ENCODE results near the gene SQSTM1. TPM values are rescaled to one million over a fixed set of nuclear protein-coding genes. Genes with fewer than 3 reads are reported as not detected.

SQSTM1 gene
- total and polyA plus RNA-seq, 9 of the 15 experiments (the other 6 are each of a cell fraction or from before 2014, with no cell fraction given) = 5.6 to 148 (median 64.0) TPM

DNA sequence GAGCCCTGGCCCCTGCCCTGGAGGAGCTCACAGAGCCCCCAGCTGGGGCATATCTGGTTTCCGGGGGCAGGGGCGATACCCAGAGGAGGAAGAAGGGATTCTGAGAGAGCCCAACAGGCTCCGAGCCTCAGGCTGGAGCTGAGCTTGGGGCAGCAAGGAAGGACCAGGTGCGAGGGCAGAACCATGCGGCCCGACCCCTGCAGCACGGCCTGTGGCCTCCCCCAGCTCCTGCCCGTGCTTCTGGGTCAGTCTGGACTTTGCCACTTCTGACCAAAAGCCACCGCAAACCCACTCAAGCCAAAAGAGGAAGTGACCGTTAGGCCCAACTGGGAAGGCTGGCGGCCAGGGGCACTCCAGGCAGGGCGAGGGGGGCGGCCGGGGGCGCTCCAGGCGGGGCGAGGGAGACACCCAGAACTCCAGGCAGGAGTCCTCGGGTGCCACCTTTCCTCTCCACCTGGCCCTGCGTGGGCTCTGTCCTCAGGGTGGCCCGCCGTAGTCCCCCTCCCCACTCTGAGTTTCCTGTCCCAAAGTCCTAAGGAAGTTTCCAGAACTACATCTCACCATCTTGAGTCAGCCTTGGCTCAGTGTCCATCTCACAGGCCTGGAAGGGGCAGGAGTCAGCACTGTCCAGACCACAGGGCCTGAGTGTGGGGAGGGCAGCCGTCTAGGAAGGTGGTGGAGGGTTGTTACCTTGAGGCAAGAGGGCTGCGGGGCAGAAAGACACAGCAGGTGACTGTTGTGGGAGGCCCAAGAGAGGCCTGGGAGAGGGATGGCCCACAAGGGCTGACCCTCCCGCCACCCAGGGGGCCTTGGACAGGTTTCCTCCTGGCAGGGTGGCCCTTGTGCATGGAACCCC is 27.9 kb upstream of the SQSTM1 start (continued):
- TF ChIP-seq, protein P1, sequence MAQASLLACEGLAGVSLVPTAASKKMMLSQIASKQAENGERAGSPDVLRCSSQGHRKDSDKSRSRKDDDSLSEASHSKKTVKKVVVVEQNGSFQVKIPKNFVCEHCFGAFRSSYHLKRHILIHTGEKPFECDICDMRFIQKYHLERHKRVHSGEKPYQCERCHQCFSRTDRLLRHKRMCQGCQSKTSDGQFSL (CRISPR knock-in tag; IDR thresholded peaks at IDR 0.05) = 0 out of 2 replicates have a peak, but pooled peaks have one; percentile 25
- TF ChIP-seq, protein P1 (tag; IDR thresholded peaks at IDR 0.05) = no peak
- TF ChIP-seq SPI1 (IDR thresholded peaks at IDR 0.05; ENCODE audit: borderline replicate concordance, low read depth, low read length) (peak; percentile 97), SMARCE1 (IDR thresholded peaks at IDR 0.05) (no peak), HNRNPL (IDR thresholded peaks at IDR 0.05; ENCODE audit: low read depth, low read length) (no peak), ZNF23 (CRISPR knock-in tag; IDR thresholded peaks at IDR 0.05) (no peak), SMAD2 (IDR thresholded peaks at IDR 0.05; ENCODE audit: low read depth, low read length) (no peak), TEAD1 (CRISPR knock-in tag; IDR thresholded peaks at IDR 0.05) (no peak), KLF1 (tag; IDR thresholded peaks at IDR 0.05) (no peak)
- TF ChIP-seq, protein P2, sequence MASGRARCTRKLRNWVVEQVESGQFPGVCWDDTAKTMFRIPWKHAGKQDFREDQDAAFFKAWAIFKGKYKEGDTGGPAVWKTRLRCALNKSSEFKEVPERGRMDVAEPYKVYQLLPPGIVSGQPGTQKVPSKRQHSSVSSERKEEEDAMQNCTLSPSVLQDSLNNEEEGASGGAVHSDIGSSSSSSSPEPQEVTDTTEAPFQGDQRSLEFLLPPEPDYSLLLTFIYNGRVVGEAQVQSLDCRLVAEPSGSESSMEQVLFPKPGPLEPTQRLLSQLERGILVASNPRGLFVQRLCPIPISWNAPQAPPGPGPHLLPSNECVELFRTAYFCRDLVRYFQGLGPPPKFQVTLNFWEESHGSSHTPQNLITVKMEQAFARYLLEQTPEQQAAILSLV (tag; IDR thresholded peaks at IDR 0.05) = no peak

All from K562 (cell line).